Measurements from ENCODE around the gene RNF208.

Gene RNF208

GRCh38 chr9:137172901-137173795, 48.9 kb downstream of the RNF208 start:
- DNase-seq: peak in 1 of 2 experiments; percentile 22

GRCh38 chr9:137171149-137171900, 50.7 kb downstream of the RNF208 start:
- no peak for DNase-seq

DNA sequence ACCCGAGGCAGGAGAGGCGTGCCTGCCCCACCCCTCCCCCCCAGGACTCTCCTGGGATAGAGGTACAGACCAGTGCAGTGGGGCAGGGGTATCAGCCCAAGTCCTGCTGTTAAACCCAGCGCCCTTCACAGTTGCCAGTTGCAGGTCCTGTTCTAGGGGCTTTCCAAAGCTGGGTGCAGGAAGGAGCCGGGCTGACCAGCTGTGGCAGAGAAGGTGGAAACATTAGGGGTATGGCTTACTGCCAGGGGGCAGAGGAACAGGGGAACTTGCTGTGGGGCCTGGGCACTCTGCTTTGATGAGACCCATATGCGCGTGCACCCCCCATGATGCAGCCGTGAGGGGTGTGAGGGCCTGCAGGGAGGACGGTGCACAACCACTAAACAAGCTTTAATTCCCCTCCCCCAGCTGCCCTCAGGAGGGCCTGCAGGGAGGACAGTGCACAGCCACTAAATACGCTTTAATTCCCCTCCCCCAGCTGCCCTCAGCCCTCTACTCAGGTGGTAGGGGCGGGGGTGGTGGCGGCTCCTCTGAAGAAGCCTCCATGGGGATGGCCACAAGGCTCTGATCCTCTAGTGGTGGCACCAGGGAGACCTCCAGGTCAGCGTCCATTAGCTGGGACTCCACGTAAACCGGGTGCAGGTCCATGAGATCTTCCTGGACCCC, 51.4 kb downstream of the RNF208 start:
- DNase-seq: no peak
